SK-N-SH (cell line): ENCODE data around the gene SMAD3. TPM values are rescaled to one million over a fixed set of nuclear protein-coding genes. Genes with fewer than 3 reads are reported as not detected.
A peak's percentile ranks its signal among the peaks of the same experiment; 100 is the strongest.

ENCODE experiments used
- CTCF ChIA-PET: fragments of 300-600, 350-600 bp; formaldehyde crosslinking; extraction: SDS; loops from one replicate; lab custom pipeline; 2021; lab: Yijun Ruan, JAX
- POLR2A ChIA-PET: fragments of 350-600 bp; sonication (Branson Sonifier 250); formaldehyde crosslinking; extraction: SDS; loops from one replicate; lab custom pipeline; 2020; ENCODE audit warnings: antibody characterized with exemption, inconsistent platforms; lab: Yijun Ruan, JAX
- DNase-seq: peaks from one replicate; pipeline ENCODE4 v3.0.0; 2012
- H2AFZ ChIP-seq: fragments of 200-600 bp; sonication (generic); 2 replicates; pipeline ENCODE4 v1.8.1; 2016; ENCODE audit warnings: antibody characterized with exemption, mild to moderate bottlenecking, low read depth
- H3F3A ChIP-seq: fragments of 200-600 bp; sonication (generic); replicated peaks from 2 replicates; pipeline ENCODE3; 2016; ENCODE audit warnings: antibody characterized with exemption, mild to moderate bottlenecking; ENCODE audit not compliant: insufficient read depth
- H3K27ac ChIP-seq, 2 experiments: fragments of 200-500 bp in 1 of 2; fragments of 200-600 bp in 1 of 2; sonication (Bioruptor generic) in 1 of 2; sonication (generic), shearing (Covaris generic) in 1 of 2; 2 replicates each; pipeline versions ENCODE4 v1.5.1 to v1.6.1; 2014 to 2016; ENCODE audit warnings: low read depth in 2 of 2, inconsistent platforms in 1 of 2, low read length in 1 of 2, mild to moderate bottlenecking in 1 of 2, mixed read lengths in 1 of 2
- H3K27me3 ChIP-seq: fragments of 200-600 bp; sonication (generic), shearing (Covaris generic); 2 replicates; pipeline ENCODE4 v1.6.1; 2016; ENCODE audit warnings: mixed run types; ENCODE audit not compliant: insufficient read depth
- H3K36me3 ChIP-seq, 2 experiments: fragments of 200-500 bp in 1 of 2; fragments of 200-600 bp in 1 of 2; sonication (Bioruptor generic) in 1 of 2; sonication (generic) in 1 of 2; replicated peaks in 1 of 2; 2 replicates each; pipeline versions ENCODE3 to v1.5.1; 2014 to 2016; ENCODE audit warnings: low read length in 1 of 2, mild to moderate bottlenecking in 1 of 2; ENCODE audit not compliant: insufficient read depth in 2 of 2, control insufficient read depth in 1 of 2
- H3K4me1 ChIP-seq, 2 experiments: fragments of 200-500 bp in 1 of 2; fragments of 200-600 bp in 1 of 2; sonication (Bioruptor generic) in 1 of 2; sonication (generic), shearing (Covaris generic) in 1 of 2; 2 replicates each; pipeline versions ENCODE4 v1.5.1 to v1.6.1; 2014 to 2016; ENCODE audit warnings: low read depth in 1 of 2, low read length in 1 of 2, mixed run types in 1 of 2; ENCODE audit not compliant: insufficient read depth in 2 of 2, control insufficient read depth in 1 of 2
- H3K4me2 ChIP-seq: fragments of 200-600 bp; sonication (generic), shearing (Covaris generic); 2 replicates; pipeline ENCODE4 v1.6.1; 2017; ENCODE audit warnings: mixed run types
- H3K4me3 ChIP-seq, 2 experiments: fragments of 200-500 bp in 1 of 2; fragments of 200-600 bp in 1 of 2; sonication (Bioruptor generic) in 1 of 2; sonication (generic), shearing (Covaris generic) in 1 of 2; 2 replicates each; pipeline versions ENCODE4 v1.5.1 to v1.8.1; 2014 to 2016; ENCODE audit warnings: low read depth in 2 of 2, inconsistent platforms in 1 of 2, low read length in 1 of 2, mild to moderate bottlenecking in 1 of 2, mixed read lengths in 1 of 2, moderate library complexity in 1 of 2
- H3K79me2 ChIP-seq: fragments of 200-600 bp; sonication (generic); 2 replicates; pipeline ENCODE4 v1.8.1; 2017; ENCODE audit warnings: mild to moderate bottlenecking; ENCODE audit not compliant: insufficient read depth
- H3K9ac ChIP-seq: fragments of 200-600 bp; sonication (generic); 2 replicates; pipeline ENCODE4 v1.6.1; 2017; ENCODE audit warnings: mixed run types
- H3K9me2 ChIP-seq: fragments of 200-600 bp; sonication (generic); 2 replicates; pipeline ENCODE4 v1.6.1; 2017; ENCODE audit warnings: mixed run types
- H3K9me3 ChIP-seq: fragments of 200-600 bp; sonication (generic); 2 replicates; pipeline ENCODE4 v1.6.1; 2017; ENCODE audit warnings: mixed run types, mild to moderate bottlenecking, moderate library complexity
- H4K20me1 ChIP-seq: fragments of 200-600 bp; sonication (generic); 2 replicates; pipeline ENCODE4 v1.6.1; 2017; ENCODE audit warnings: mild to moderate bottlenecking, mixed run types; ENCODE audit not compliant: insufficient read depth
- FOSL2 ChIP-seq: IDR thresholded peaks from 2 replicates; pipeline ENCODE4 v1.4.0; 2012; ENCODE audit warnings: low read depth, mild to moderate bottlenecking, moderate library complexity, borderline replicate concordance
- FOXJ3 ChIP-seq: sonication (generic); formaldehyde crosslinking; IDR thresholded peaks from 2 replicates; pipeline ENCODE4 v1.5.1; 2020; ENCODE audit warnings: mild to moderate bottlenecking, missing genetic modification reagents
- FOXM1 ChIP-seq: IDR thresholded peaks from 2 replicates; pipeline ENCODE4 v1.4.0; 2012; ENCODE audit warnings: low read depth, mild to moderate bottlenecking
- MXI1 ChIP-seq: IDR thresholded peaks from 2 replicates; pipeline ENCODE4 v1.6.1; 2012; ENCODE audit warnings: mild to moderate bottlenecking, low read depth, low read length, improper control_type of control experiment
- RAD21 ChIP-seq: IDR thresholded peaks from 2 replicates; pipeline ENCODE4 v1.6.1; 2012; ENCODE audit warnings: mild to moderate bottlenecking, low read length
- TAF1 ChIP-seq: IDR thresholded peaks from 2 replicates; pipeline ENCODE4 v1.6.1; 2012; ENCODE audit warnings: low read depth, mild to moderate bottlenecking, low read length, moderate library complexity, borderline replicate concordance
- WGBS: methylation state at CpG from one replicate; pipeline ENCODE4 v1.1.6; 2017; ENCODE audit warnings: low lambda C conversion rate; 5-methylcytosine and 5-hydroxymethylcytosine counted together
- polyA plus RNA-seq, 3 experiments: library from polyadenylated mRNA; depleted of rRNA; stranded (reverse); fragments of >200 nt; gene quantifications; 2 replicates each; pipeline ENCODE4 v1.2.3, GENCODE V29; 2012
- TF ChIP-seq, protein P1 (sequence below): fragments of 150-350 bp; IDR thresholded peaks from 2 replicates; pipeline ENCODE4 v1.6.1; 2016; ENCODE audit warnings: mild to moderate bottlenecking, low read depth, low read length

SMAD3 gene
- polyA plus RNA-seq, 1 of the 3 experiments (the other 2 are of a cell fraction) = 19.5 TPM

DNA sequence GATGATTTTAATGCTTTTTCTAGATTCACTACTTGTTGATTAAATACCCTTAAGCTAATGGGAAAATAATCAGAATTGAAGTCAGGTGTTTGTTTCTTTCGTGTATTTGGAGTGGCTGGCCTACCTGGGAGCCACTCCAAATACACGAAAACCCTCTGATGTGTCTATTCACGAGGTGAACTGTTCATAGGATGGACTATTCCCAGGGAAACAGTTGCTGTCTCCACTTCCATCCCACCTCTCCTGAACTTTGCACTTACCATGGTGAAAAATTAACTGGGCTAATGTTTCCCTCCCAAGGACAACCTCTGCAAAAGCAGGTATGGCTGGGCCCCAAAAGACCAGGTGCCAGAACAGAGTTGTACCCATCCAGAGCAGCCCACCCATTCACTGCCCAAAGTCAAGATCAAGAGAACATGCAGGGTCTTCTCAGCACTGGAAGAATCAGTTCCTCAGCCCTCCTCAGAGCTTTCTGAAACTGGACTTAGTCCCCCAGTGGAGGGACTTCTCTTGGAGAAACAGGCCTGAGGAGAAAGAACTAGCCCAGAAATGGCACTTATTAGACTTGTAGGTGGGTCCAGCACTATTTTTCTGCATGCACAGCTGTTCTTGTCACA, 2.9 kb upstream of the SMAD3 start (continued):
- TF ChIP-seq TAF1 (no peak), FOXM1 (no peak), RAD21 (no peak), FOSL2 (no peak), MXI1 (no peak)

DNA sequence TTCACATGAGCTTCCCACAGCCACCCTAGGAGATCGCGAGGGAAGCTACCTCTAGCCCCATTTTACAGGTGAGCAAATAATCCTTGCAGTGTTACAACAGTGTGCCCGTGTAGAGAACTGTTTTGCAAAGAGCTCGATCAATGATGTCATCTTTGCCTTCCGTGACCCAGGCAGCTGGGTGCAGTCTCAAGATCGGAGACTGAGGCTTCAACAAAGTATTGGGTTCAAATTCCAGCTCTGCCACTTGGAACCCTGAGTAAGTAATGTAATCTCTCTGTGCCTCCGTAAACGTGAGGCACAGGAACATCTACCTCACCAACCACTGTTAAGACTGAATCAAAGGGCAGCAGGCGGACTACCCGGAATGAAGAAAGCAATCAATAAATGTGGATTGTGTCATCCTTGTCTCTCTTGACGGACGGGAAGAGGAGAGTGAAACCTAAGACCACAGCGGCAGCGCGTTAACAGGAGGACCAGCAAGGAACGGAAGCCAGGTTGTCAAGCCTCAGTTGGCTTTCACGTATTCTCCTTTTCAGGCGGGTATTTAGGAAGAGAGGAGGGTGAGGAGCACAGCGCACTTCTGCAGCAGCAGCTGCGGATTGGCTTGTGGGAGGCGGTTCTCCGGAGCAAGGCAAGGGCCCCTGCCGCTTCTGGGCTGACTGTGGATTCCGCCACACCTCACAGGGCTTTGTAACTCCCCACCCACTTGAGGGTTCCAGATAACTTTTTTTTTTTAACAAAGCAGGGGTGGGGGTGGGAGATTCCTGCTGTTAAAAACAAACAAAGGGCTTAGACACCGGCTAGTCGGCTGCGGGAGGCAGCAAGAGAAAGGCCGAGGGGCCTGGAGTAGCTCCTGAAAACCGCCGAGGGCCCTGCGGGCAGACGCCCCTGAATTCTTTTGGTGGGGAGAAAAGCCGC, 1.5 kb upstream of the SMAD3 start:
- POLR2A ChIA-PET = interaction anchor here (0.6 kb wide), 1 partner anchor 414 kb away, joined by 3 read pairs; no protein-coding TSS in a partner anchor
- no peak for DNase-seq
- no peaks in the 10 kb centered on the region for H3K9me3 ChIP-seq
- H3K4me2 ChIP-seq = no peak overlapping the region
- H3K4me3 ChIP-seq = no peak overlapping the region
- H4K20me1 ChIP-seq = peaks cover 19% of the 10 kb centered on the region
- peaks cover 31% of the 10 kb centered on the region for H3K79me2 ChIP-seq
- no peaks in the 10 kb centered on the region for H3K27me3 ChIP-seq
- H3K9ac ChIP-seq = no peak overlapping the region
- H3K36me3 ChIP-seq = no peaks in the 10 kb centered on the region
- no peak overlapping the region for H3K27ac ChIP-seq
- H3F3A ChIP-seq = peaks cover 8% of the 10 kb centered on the region
- no peak overlapping the region for H2AFZ ChIP-seq
- no peaks in the 10 kb centered on the region for H3K9me2 ChIP-seq
- TF ChIP-seq, protein P1, sequence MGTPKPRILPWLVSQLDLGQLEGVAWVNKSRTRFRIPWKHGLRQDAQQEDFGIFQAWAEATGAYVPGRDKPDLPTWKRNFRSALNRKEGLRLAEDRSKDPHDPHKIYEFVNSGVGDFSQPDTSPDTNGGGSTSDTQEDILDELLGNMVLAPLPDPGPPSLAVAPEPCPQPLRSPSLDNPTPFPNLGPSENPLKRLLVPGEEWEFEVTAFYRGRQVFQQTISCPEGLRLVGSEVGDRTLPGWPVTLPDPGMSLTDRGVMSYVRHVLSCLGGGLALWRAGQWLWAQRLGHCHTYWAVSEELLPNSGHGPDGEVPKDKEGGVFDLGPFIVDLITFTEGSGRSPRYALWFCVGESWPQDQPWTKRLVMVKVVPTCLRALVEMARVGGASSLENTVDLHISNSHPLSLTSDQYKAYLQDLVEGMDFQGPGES = no peak
- WGBS = 80% methylated on average over 33 of the region's 33 CpGs
- peaks cover 7 to 15% of the 10 kb centered on the region in 2 experiments; a peak in 2 of 4 replicates for H3K4me1 ChIP-seq
- CTCF ChIA-PET = interaction anchor here (0.5 to 1.5 kb wide), 4 partner anchors 42 to 800 kb away, joined by 3 to 4 read pairs (median 4); no protein-coding TSS in a partner anchor

DNA sequence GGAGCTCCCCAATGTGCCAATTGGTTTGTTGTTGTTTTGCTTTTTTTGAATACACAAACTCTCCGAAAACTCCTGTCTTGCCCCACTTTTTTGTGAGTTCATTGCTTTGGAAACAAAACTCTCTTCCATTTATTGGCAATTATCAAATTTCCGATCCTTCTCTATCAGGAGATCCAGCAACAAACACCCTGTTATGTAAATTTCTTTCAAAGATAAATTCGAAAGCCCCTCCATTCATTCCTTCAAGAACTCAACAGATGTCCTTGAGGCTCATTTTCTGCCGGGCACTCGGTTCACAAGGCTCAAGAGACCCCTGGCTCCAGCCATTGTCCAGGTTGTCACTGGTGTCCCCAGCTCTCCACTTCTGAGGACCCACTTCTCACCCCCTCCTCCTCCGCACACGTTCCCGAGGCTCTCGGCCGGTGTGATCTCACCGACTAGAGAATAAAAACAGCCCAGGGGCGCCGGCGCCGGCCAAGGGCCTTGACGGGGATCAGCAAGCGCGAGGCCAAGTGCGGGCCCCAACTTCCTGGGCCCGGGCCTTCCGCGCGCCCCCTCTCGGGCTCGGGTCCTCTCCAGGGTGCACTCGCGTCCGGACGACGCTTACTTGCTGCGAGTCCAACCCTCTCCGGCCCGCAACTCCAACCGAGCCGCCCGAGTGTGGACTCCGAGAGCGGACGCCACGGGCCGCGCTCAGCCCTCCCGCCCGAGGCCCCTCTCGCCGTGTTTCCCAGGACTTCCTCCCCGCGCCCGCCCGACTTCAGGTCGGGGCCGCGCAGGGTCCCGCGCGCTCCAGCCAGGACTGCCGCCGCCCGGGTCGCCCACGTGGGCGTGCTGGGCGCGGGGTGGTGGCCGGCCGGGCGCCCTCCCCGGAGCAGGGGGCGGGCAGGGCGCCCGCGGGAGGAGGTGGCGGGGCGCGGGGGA, 533 bp upstream of the SMAD3 start:
- no peaks in the 10 kb centered on the region for H3K9me3 ChIP-seq
- peak overlapping the region; percentile 82 for H3K4me2 ChIP-seq
- no peaks in the 10 kb centered on the region for H3K9me2 ChIP-seq
- no peak for TF ChIP-seq FOXJ3
- TF ChIP-seq, all 33 proteins: peak for 0
- Histone ChIP-seq H3K27me3 (no peaks in the 10 kb centered on the region), H4K20me1 (peaks cover 29% of the 10 kb centered on the region), H3F3A (peaks cover 8% of the 10 kb centered on the region), H3K4me1 (peaks cover 11 to 15% of the 10 kb centered on the region in 2 experiments; a peak in 2 of 4 replicates), H3K79me2 (peaks cover 40% of the 10 kb centered on the region), H3K9ac (peak overlapping the region; percentile 99; the same call in 1 of the 2 replicates), H2AFZ (peak overlapping the region; percentile 75), H3K27ac (peak overlapping the region; percentile 39 to 54; a peak in 2 of 4 replicates), H3K36me3 (no peaks in the 10 kb centered on the region), H3K4me3 (peak overlapping the region in 1 of 2 experiments; percentile 92; a peak in 3 of 4 replicates)
- no peak for DNase-seq
- POLR2A ChIA-PET = interaction anchor here (0.6 to 1.2 kb wide), 2 partner anchors 124 to 413 kb away, joined by 3 read pairs; no protein-coding TSS in a partner anchor
- 16% methylated on average over 19 of the region's 75 CpGs for WGBS
- CTCF ChIA-PET = interaction anchor here (1.0 to 1.5 kb wide), 4 partner anchors 43 to 799 kb away, joined by 3 to 4 read pairs (median 4); no protein-coding TSS in a partner anchor
